Right forelimb (tissue), 1 donor: Measurements from ENCODE around the gene MOAP1.
"Not testable (repeated sequence)": the region's sequence is repeated elsewhere in the genome, so short reads cannot be mapped to it uniquely, and the experiment has no call there.

Experiments used
- DNase-seq: peaks from one replicate; pipeline ENCODE4 v3.0.0-alpha.2; 2018

Gene MOAP1

GRCh38 chr14:93142854-93143652 lies 41.6 kb downstream of the MOAP1 start:
- no peak for DNase-seq

- DNase-seq, result no peak
These were observed 46.8 kb downstream of the MOAP1 start for GRCh38 chr14:93137864-93138263.

- not testable (repeated sequence) for DNase-seq
These were observed 48.2 kb downstream of the MOAP1 start for GRCh38 chr14:93136508-93136907.

- no peak for DNase-seq
These were observed 48.7 kb downstream of the MOAP1 start for GRCh38 chr14:93136009-93136408.

GRCh38 chr14:93135399-93135798 lies 49.3 kb downstream of the MOAP1 start:
- DNase-seq, result no peak

- DNase-seq, result no peak
These were observed 51.2 kb downstream of the MOAP1 start for GRCh38 chr14:93133464-93133863.

GRCh38 chr14:93132472-93133065 lies 52.1 kb downstream of the MOAP1 start:
- no peak for DNase-seq
